Thoracic aorta (tissue), 2 donors: Measurements from ENCODE around the gene CDK6. TPM values are rescaled to one million over a fixed set of nuclear protein-coding genes. Genes with fewer than 3 reads are reported as not detected.

Experiments
- ATAC-seq: fragments of 150-250 bp; one replicate; pipeline ENCODE4 v1.8.0; 2017; ENCODE audit warnings: low read depth; ENCODE audit not compliant: insufficient number of reproducible peaks, low FRiP score
- DNase-seq: peaks from one replicate; pipeline ENCODE4 v3.0.0-alpha.2; 2020; ENCODE audit warnings: low spot score
- H3K27ac ChIP-seq, 2 donors: fragments of 200-600 bp; sonication (generic); 1 replicate in 1 of 2; 2 replicates in 1 of 2; pipeline ENCODE4 v1.5.1; 2016; ENCODE audit warnings: mild to moderate bottlenecking in 2 of 2, moderate library complexity in 2 of 2
- H3K27me3 ChIP-seq: fragments of 200-600 bp; sonication (generic); replicated peaks from 2 replicates; pipeline ENCODE4 v1.6.0; 2016; ENCODE audit warnings: mild to moderate bottlenecking; ENCODE audit not compliant: insufficient read depth
- H3K36me3 ChIP-seq: fragments of 200-600 bp; sonication (generic); one replicate; pipeline ENCODE4 v1.5.1; 2016
- H3K4me1 ChIP-seq, 2 donors: fragments of 200-600 bp; sonication (generic); 1 replicate in 1 of 2; 2 replicates in 1 of 2; pipeline versions ENCODE4 v1.5.1 to v1.6.0; 2016; ENCODE audit warnings: low read depth in 2 of 2, mild to moderate bottlenecking in 1 of 2; ENCODE audit not compliant: control insufficient read depth in 1 of 2
- H3K4me3 ChIP-seq: fragments of 200-600 bp; sonication (generic); 2 replicates; pipeline ENCODE4 v1.5.1; 2016; ENCODE audit warnings: mild to moderate bottlenecking
- H3K9me3 ChIP-seq: fragments of 200-600 bp; sonication (generic); 2 replicates; pipeline ENCODE4 v1.5.1; 2016
- total RNA-seq, 2 donors: library from RNA; depleted of rRNA; stranded (reverse); fragments of >200 nt; gene quantifications; one replicate each; pipeline versions ENCODE4 v1.1.0 to v1.2.3, GENCODE V29; 2016
- TF ChIP-seq, protein P1 (sequence below): fragments of 200-600 bp; sonication (generic); IDR thresholded peaks from one replicate; pipeline ENCODE4 v1.5.1; 2019; ENCODE audit warnings: antibody characterized with exemption

CDK6 gene
- total RNA-seq, 2 donors from 2014 or later, result 25.5 to 31.8 TPM

DNA sequence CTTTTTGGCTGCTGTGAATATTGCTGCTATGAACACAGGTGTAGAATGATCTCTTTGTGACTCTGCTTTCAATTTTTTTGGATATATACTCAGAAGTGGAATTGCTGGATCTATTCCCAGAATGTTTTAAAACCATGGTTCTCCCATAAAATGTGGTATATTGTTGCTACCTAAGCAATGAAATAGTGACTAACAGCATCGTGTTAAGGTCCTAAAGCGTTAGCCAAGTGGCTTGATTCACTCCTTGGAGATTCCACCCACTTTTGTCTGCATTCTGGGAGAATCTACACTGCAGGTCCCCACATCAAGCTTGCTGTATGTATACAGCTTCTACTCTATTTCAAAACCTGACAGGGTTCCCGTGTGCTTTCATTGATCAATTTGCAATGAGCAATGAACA lies 105.6 kb downstream of the CDK6 start:
- H3K36me3 ChIP-seq, result no peaks in the 10 kb centered on the region
- DNase-seq, result no peak
- H3K4me1 ChIP-seq, result peaks cover 10 to 25% of the 10 kb centered on the region in 2 donors
- TF ChIP-seq, protein P1, sequence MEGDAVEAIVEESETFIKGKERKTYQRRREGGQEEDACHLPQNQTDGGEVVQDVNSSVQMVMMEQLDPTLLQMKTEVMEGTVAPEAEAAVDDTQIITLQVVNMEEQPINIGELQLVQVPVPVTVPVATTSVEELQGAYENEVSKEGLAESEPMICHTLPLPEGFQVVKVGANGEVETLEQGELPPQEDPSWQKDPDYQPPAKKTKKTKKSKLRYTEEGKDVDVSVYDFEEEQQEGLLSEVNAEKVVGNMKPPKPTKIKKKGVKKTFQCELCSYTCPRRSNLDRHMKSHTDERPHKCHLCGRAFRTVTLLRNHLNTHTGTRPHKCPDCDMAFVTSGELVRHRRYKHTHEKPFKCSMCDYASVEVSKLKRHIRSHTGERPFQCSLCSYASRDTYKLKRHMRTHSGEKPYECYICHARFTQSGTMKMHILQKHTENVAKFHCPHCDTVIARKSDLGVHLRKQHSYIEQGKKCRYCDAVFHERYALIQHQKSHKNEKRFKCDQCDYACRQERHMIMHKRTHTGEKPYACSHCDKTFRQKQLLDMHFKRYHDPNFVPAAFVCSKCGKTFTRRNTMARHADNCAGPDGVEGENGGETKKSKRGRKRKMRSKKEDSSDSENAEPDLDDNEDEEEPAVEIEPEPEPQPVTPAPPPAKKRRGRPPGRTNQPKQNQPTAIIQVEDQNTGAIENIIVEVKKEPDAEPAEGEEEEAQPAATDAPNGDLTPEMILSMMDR, result no peak
- H3K9me3 ChIP-seq, result no peaks in the 10 kb centered on the region
- no peaks in the 10 kb centered on the region for H3K27me3 ChIP-seq
- ATAC-seq, result no peak
- H3K4me3 ChIP-seq, result no peak overlapping the region
- no peak overlapping the region for H3K27ac ChIP-seq

DNA sequence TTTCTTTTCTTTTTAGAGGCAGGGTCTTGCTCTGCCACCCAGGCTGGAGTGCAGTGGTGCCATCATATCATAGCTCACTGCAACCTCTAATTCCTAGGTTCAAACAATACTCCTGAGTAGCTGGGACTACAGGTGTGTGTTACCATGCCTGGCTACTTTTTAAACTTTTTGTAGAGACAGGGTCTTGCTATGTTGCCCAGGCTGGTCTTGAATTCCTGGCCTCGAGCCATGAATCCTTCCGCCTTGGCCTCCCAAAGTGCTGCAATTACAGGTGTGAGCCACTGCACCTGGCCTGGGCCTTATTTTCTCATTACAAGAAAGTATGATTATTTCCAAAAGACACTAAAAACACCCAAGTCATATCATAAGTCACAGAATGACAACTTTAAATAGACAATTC lies 106.6 kb downstream of the CDK6 start:
- no peak for DNase-seq
- ATAC-seq, result no peak
- TF ChIP-seq, protein P1, result no peak
- Histone ChIP-seq H3K4me1 (peaks cover 10 to 25% of the 10 kb centered on the region in 2 donors), H3K4me3 (no peak overlapping the region), H3K27ac (no peak overlapping the region), H3K9me3 (no peaks in the 10 kb centered on the region), H3K27me3 (no peaks in the 10 kb centered on the region), H3K36me3 (peaks cover 5% of the 10 kb centered on the region)

DNA sequence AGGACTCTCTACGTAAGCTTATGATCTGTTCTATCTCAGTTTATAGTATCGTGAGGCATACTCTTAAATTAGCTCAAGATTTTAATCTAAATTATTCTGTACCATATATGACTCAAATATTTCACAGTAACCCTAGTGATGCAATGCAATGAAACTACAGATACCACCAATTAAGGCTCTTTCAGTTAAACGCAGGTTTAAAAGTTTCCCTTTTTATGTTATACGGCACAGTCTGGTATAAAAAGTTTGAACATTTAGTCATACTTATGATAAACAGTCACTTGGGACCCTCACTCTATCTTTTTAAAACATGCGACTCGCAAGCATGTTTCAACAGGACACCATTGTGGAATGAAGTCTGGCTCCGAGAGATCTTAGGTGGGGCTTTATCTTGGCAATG lies 107.2 kb downstream of the CDK6 start:
- no peak for ATAC-seq
- Histone ChIP-seq H3K9me3 (no peaks in the 10 kb centered on the region), H3K36me3 (peaks cover 5% of the 10 kb centered on the region), H3K4me3 (no peak overlapping the region), H3K27ac (no peak overlapping the region), H3K4me1 (peaks cover 10 to 25% of the 10 kb centered on the region in 2 donors), H3K27me3 (no peaks in the 10 kb centered on the region)
- TF ChIP-seq, protein P1, result no peak
- DNase-seq, result no peak

DNA sequence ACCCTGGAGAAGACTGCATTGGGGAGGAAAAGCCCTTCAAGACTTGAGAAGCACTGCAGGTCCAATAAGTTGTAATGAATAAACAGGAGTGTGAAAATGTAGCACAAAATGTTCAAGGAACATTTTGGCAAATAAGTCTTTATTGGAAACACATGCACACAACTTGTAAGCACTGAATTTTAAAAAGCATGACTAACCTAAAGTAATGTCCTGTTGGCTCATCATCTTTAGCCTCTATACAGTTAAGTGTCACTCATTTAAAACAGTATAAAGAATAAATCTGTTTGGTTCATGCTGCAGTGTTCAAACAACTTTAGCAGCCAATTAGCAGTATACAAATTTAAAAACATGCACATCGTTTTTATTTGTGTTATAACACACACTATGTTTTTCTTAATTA lies 108.6 kb downstream of the CDK6 start:
- no peaks in the 10 kb centered on the region for H3K9me3 ChIP-seq
- ATAC-seq, result no peak
- H3K27ac ChIP-seq, result no peak overlapping the region
- H3K4me1 ChIP-seq, result peaks cover 14 to 30% of the 10 kb centered on the region in 2 donors
- H3K36me3 ChIP-seq, result peaks cover 5% of the 10 kb centered on the region
- H3K27me3 ChIP-seq, result no peaks in the 10 kb centered on the region
- DNase-seq, result no peak
- TF ChIP-seq, protein P1, result no peak
- no peak overlapping the region for H3K4me3 ChIP-seq

DNA sequence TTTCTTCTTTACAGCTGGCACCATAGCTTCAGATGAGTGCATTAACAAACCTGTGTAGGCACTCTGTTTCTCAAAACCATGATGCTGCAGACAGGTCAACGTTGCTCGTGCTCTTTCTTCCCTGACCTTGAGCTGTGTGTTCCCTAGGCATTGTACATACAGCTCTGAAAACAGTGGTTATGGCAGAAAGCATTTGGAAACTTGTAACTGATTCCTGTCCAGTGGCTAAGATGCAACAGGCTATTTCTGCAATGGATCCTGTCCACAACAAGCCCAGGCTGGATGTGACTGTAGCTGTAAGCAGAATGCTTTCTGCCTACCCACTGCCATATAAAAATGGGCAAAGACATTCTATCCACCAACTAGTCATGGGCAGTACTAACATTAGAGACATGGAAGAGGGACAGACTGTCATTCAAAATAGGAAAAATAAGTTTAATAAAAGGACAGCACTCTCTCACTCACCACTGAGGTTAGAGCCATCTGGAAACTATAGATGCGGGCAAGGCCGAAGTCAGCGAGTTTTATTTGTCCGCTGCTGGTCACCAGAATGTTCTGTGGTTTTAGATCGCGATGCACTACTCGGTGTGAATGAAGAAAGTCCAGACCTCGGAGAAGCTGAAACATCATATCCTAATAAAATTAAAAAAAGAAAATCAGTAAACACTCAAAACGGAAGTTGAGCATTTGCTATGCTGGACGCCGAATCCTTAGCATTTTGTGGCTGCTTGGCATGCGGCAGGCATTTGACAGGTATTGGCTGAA lies 111.0 kb downstream of the CDK6 start:
- H3K4me1 ChIP-seq, result peaks cover 4 to 19% of the 10 kb centered on the region in 2 donors
- TF ChIP-seq, protein P1, result no peak
- H3K36me3 ChIP-seq, result peaks cover 5% of the 10 kb centered on the region
- H3K4me3 ChIP-seq, result no peak overlapping the region
- H3K9me3 ChIP-seq, result no peaks in the 10 kb centered on the region
- DNase-seq (no peak), ATAC-seq (no peak)
- H3K27ac ChIP-seq, result no peak overlapping the region
- H3K27me3 ChIP-seq, result no peaks in the 10 kb centered on the region
